Endothelial cell of umbilical vein (primary cell): ENCODE results near the gene SCGN. TPM values are rescaled to one million over a fixed set of nuclear protein-coding genes. Genes with fewer than 3 reads are reported as not detected.

Experiments
- BruUV-seq: library from RNA; stranded (reverse); fragments of 400-500 nt; replicated peaks from 2 replicates; lab custom pipeline; 2021; lab: Mats Ljungman, UMichigan
- CTCF ChIA-PET: fragments of 300-600, 350-600 bp; sonication (Branson Sonifier 250); formaldehyde crosslinking; loops from one replicate; lab custom pipeline; 2021; ENCODE audit warnings: antibody characterized with exemption, inconsistent platforms; lab: Charles Lee
- POLR2A ChIA-PET: fragments of 300-600, 350-600 bp; sonication (Branson Sonifier 250); formaldehyde crosslinking; loops from one replicate; lab custom pipeline; 2021; ENCODE audit warnings: antibody characterized with exemption, inconsistent platforms; lab: Charles Lee
- DNase-seq: peaks from one replicate; pipeline ENCODE4 v3.0.0-alpha.2; 2011; ENCODE audit warnings: low read depth, low spot score
- FAIRE-seq: peaks from 2 replicates; lab custom pipeline; 2011; peaks lifted over from hg19 to GRCh38; lab: Jason Lieb, UNC
- H2AFZ ChIP-seq: 2 replicates; pipeline ENCODE4 v1.6.0; 2012; ENCODE audit warnings: low read depth, low read length, control low read depth, inconsistent platforms
- H3K27ac ChIP-seq: 2 replicates; pipeline ENCODE4 v1.5.1; 2011; ENCODE audit warnings: low read depth, mild to moderate bottlenecking, control low read depth, low read length, moderate library complexity; ENCODE audit not compliant: insufficient read depth
- H3K27me3 ChIP-seq, 2 experiments: 2 replicates each; pipeline versions ENCODE4 v1.6.0 to v1.6.1; 2011; ENCODE audit warnings: low read length in 2 of 2, mixed read lengths in 1 of 2; ENCODE audit not compliant: control insufficient read depth in 2 of 2, insufficient read depth in 2 of 2
- H3K36me3 ChIP-seq, 2 experiments: 2 replicates in 1 of 2; 3 replicates in 1 of 2; pipeline ENCODE4 v1.5.1; 2011; ENCODE audit warnings: low read length in 2 of 2, mild to moderate bottlenecking in 1 of 2, moderate library complexity in 1 of 2; ENCODE audit not compliant: control insufficient read depth in 2 of 2, insufficient read depth in 2 of 2; ENCODE audit errors: extremely low read depth in 1 of 2
- H3K4me1 ChIP-seq: 3 replicates; pipeline ENCODE4 v1.5.1; 2011; ENCODE audit warnings: mild to moderate bottlenecking, low read length; ENCODE audit not compliant: control insufficient read depth, insufficient read depth; ENCODE audit errors: extremely low read depth
- H3K4me2 ChIP-seq: 2 replicates; pipeline ENCODE4 v1.6.1; 2011; ENCODE audit warnings: low read length, control low read depth, mixed read lengths; ENCODE audit not compliant: insufficient read depth
- H3K4me3 ChIP-seq, 3 experiments: fragments of 200-600 bp in 1 of 3; sonication (generic), shearing (Covaris generic) in 1 of 3; replicated peaks in 1 of 3; 2 replicates each; pipeline ENCODE4 v1.5.1; 2011 to 2016; ENCODE audit warnings: control low read depth in 3 of 3, low read length in 3 of 3, mild to moderate bottlenecking in 2 of 3, inconsistent platforms in 1 of 3, low read depth in 1 of 3, moderate library complexity in 1 of 3; ENCODE audit not compliant: insufficient read depth in 1 of 3
- H3K79me2 ChIP-seq: 2 replicates; pipeline ENCODE4 v1.6.0; 2012; ENCODE audit warnings: low read length, inconsistent platforms; ENCODE audit not compliant: control insufficient read depth, insufficient read depth
- H3K9ac ChIP-seq: replicated peaks from 2 replicates; pipeline ENCODE3; 2011; ENCODE audit warnings: low read length, control low read depth; ENCODE audit not compliant: insufficient read depth; ENCODE audit errors: extremely low read depth
- H3K9me1 ChIP-seq: replicated peaks from 3 replicates; pipeline ENCODE4 v1.6.0; 2011; ENCODE audit warnings: mild to moderate bottlenecking, low read length; ENCODE audit not compliant: control insufficient read depth, insufficient read depth; ENCODE audit errors: extremely low read depth
- H3K9me3 ChIP-seq: replicated peaks from 2 replicates; pipeline ENCODE4 v1.5.1; 2012; ENCODE audit warnings: low read length, inconsistent platforms; ENCODE audit not compliant: control insufficient read depth, insufficient read depth
- H4K20me1 ChIP-seq: replicated peaks from 2 replicates; pipeline ENCODE3; 2011; ENCODE audit warnings: mild to moderate bottlenecking, low read length; ENCODE audit not compliant: control insufficient read depth, insufficient read depth; ENCODE audit errors: extremely low read depth
- CTCF ChIP-seq, 2 donors: IDR thresholded peaks; 1 replicate in 1 of 2; 2 replicates in 1 of 2; pipeline ENCODE4 v1.5.1; 2011; ENCODE audit warnings: low read length in 2 of 2, mild to moderate bottlenecking in 2 of 2, moderate library complexity in 2 of 2, control low read depth in 1 of 2, inconsistent platforms in 1 of 2, low read depth in 1 of 2; ENCODE audit not compliant: insufficient read depth in 1 of 2; ENCODE audit errors: extremely low read depth in 1 of 2
- EZH2 ChIP-seq: IDR thresholded peaks from 2 replicates; pipeline ENCODE4 v1.6.1; 2012; ENCODE audit warnings: borderline replicate concordance, low read depth, mild to moderate bottlenecking, moderate library complexity, low read length, inconsistent platforms; ENCODE audit not compliant: severe bottlenecking
- FOS ChIP-seq: IDR thresholded peaks from 2 replicates; pipeline ENCODE4 v1.6.1; 2011; ENCODE audit warnings: mild to moderate bottlenecking, low read length, moderate library complexity, borderline replicate concordance; ENCODE audit not compliant: insufficient read depth
- GATA2 ChIP-seq: IDR thresholded peaks from 2 replicates; pipeline ENCODE4 v1.7.0; 2011; ENCODE audit warnings: low read depth, mild to moderate bottlenecking, moderate library complexity, mixed read lengths, low read length; ENCODE audit not compliant: insufficient read length, insufficient read depth
- JUN ChIP-seq: IDR thresholded peaks from 2 replicates; pipeline ENCODE4 v1.6.1; 2011; ENCODE audit warnings: borderline replicate concordance, low read depth; ENCODE audit not compliant: insufficient read length, insufficient read depth
- MYC ChIP-seq: IDR thresholded peaks from one replicate; pipeline ENCODE4 v1.6.1; 2011; ENCODE audit warnings: mild to moderate bottlenecking, low read depth, low read length
- POLR2A ChIP-seq: IDR thresholded peaks from 2 replicates; pipeline ENCODE4 v1.6.1; 2012; ENCODE audit warnings: low read depth, mild to moderate bottlenecking, control low read depth, low read length
- POLR2AphosphoS5 ChIP-seq: IDR thresholded peaks from 2 replicates; pipeline ENCODE4 v1.6.1; 2012; ENCODE audit warnings: low read depth, mild to moderate bottlenecking, control low read depth, low read length, moderate library complexity; ENCODE audit not compliant: insufficient read depth
- dilution Hi-C: fragments of 300-500 bp; cut with MboI; formaldehyde crosslinking; loops from one replicate; pipeline ENCODE4 v1.15.0; 2019; ENCODE audit warnings: low sequenced_read_pairs; ENCODE audit not compliant: extremely low pct_ligation_motif_present
- intact Hi-C: fragments of 100-400 bp; cut with micrococcal nuclease; formaldehyde crosslinking; loops from one replicate; pipeline ENCODE4 v1.10.0; 2022
- polyA plus RNA-seq, 4 experiments: library from polyadenylated mRNA; depleted of rRNA in 3 of 4; stranded (reverse) in 3 of 4; unstranded in 1 of 4; fragments of >200 nt; gene quantifications; 2 replicates each; pipeline versions ENCODE4 v1.2.1 to v1.2.3, GENCODE V29; 2011 to 2012; ENCODE audit warnings: missing spikeins in 1 of 4
- total RNA-seq: library from RNA; stranded (reverse); gene quantifications from 2 replicates; pipeline ENCODE4 v1.2.3, GENCODE V29; 2021
- TF ChIP-seq, protein P1 (sequence below): IDR thresholded peaks from 2 replicates; pipeline ENCODE4 v1.6.1; 2011; ENCODE audit not compliant: insufficient read depth, insufficient read length

SCGN gene
- total and polyA plus RNA-seq, 2 donors (not counting 3 experiments of a cell fraction or from before 2014, with no cell fraction given), result not detected

DNA sequence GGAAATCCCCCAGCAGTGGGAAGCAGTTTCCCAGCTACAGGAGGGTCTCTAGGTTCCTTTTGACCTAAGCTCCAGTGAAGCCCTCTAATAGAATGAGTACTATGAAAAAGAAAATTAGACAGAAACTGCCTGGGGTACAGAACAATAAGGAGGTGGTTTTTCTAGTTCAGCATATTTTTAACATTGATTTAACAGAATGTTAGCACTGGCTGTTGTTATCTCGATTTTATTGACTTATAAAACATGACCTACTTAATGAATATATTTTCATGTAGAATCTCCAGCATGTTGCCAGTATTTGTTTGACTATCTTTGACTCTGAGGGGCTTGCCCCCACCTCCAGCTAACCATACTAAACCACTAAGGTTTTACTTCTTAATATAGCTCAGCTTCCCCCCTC, 19.6 kb downstream of the SCGN start:
- intact Hi-C loops (loop anchor here (5.0 kb wide), 1 partner anchor 46 kb away; no protein-coding TSS in a partner anchor), dilution Hi-C loops (no loop called here)
- H3K4me1 ChIP-seq, result no peaks in the 10 kb centered on the region
- H3K4me2 ChIP-seq, result no peak overlapping the region
- no peaks in the 10 kb centered on the region for H3K9me1 ChIP-seq
- H3K9me3 ChIP-seq, result no peaks in the 10 kb centered on the region
- CTCF ChIA-PET, result interaction anchor here (0.6 to 5.3 kb wide), 7 partner anchors 15 to 219 kb away, joined by 3 to 77 read pairs (median 4); no protein-coding TSS in a partner anchor
- no peak for FAIRE-seq
- BruUV-seq, result no TSS peak
- H3K36me3 ChIP-seq, result no peaks in the 10 kb centered on the region
- H2AFZ ChIP-seq, result no peak overlapping the region
- no peaks in the 10 kb centered on the region for H3K79me2 ChIP-seq
- DNase-seq, result no peak
- H4K20me1 ChIP-seq, result no peaks in the 10 kb centered on the region
- H3K27me3 ChIP-seq, result no peaks in the 10 kb centered on the region
- no peak overlapping the region for H3K9ac ChIP-seq
- H3K4me3 ChIP-seq, result no peak overlapping the region
- no peak overlapping the region for H3K27ac ChIP-seq
- TF ChIP-seq MYC (no peak), JUN (no peak), POLR2AphosphoS5 (no peak), GATA2 (no peak), FOS (no peak), POLR2A (no peak), EZH2 (no peak), CTCF (IDR thresholded peaks at IDR 0.05; ENCODE audit: extremely low read depth in 1 of 2, insufficient read depth in 1 of 2, low read depth in 1 of 2, low read length in 2 of 2) (no peak)
- TF ChIP-seq, protein P1, sequence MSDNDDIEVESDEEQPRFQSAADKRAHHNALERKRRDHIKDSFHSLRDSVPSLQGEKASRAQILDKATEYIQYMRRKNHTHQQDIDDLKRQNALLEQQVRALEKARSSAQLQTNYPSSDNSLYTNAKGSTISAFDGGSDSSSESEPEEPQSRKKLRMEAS, result no peak
- POLR2A ChIA-PET, result no interaction called here
